Right forelimb (tissue), 1 donor: ENCODE measurements around the gene ITIH1.
A peak's percentile ranks its signal among the peaks of the same experiment; 100 is the strongest.
"Not testable (repeated sequence)": the region's sequence is repeated elsewhere in the genome, so short reads cannot be mapped to it uniquely, and the experiment has no call there.

ENCODE experiments used
- DNase-seq: peaks from one replicate; pipeline ENCODE4 v3.0.0-alpha.2; 2018

The ITIH1 gene, protein sequence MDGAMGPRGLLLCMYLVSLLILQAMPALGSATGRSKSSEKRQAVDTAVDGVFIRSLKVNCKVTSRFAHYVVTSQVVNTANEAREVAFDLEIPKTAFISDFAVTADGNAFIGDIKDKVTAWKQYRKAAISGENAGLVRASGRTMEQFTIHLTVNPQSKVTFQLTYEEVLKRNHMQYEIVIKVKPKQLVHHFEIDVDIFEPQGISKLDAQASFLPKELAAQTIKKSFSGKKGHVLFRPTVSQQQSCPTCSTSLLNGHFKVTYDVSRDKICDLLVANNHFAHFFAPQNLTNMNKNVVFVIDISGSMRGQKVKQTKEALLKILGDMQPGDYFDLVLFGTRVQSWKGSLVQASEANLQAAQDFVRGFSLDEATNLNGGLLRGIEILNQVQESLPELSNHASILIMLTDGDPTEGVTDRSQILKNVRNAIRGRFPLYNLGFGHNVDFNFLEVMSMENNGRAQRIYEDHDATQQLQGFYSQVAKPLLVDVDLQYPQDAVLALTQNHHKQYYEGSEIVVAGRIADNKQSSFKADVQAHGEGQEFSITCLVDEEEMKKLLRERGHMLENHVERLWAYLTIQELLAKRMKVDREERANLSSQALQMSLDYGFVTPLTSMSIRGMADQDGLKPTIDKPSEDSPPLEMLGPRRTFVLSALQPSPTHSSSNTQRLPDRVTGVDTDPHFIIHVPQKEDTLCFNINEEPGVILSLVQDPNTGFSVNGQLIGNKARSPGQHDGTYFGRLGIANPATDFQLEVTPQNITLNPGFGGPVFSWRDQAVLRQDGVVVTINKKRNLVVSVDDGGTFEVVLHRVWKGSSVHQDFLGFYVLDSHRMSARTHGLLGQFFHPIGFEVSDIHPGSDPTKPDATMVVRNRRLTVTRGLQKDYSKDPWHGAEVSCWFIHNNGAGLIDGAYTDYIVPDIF

DNA sequence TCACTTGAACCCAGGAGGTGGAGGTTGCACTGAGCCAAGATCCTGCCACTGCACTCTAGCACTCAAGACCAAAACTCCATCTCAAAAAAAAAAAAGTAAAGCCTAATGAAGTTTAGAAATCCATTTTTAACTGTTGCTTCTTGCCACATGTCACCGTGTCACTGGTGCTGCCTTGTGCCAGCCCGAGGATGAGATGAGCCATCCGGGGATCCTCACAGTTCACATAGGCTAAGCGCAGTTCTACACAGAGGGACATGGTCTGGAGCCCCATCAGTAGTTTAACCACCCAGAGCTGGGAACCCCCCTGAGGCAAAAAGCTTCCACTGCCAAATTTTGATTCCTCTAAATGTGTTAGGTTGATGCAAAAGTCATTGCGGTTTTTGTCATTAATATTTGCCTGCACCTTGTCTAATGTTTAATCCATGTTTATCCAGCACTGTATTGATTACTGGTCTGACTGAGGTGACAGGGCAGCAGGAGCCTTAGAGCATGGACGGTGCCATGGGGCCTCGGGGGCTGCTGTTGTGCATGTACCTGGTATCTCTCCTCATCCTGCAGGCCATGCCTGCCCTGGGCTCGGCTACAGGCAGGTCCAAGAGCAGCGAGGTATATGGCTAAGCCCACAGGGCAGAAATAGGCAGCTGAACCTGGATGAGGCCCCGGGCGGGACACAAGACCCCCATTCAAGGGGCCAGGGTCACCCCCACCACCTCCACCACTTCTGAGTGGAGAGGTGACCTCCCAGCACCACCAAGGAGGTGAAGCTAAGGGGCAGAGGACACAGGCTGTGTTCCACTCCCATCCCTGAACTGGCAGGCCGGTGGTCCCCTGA is at the start of gene ITIH1:
Gene ITIH1, plus strand, starts transcription at position 473 of the 832 bp plus-strand sequence. Its CDS starts 17 bp downstream, at position 490.
- DNase-seq, result no peak

DNA sequence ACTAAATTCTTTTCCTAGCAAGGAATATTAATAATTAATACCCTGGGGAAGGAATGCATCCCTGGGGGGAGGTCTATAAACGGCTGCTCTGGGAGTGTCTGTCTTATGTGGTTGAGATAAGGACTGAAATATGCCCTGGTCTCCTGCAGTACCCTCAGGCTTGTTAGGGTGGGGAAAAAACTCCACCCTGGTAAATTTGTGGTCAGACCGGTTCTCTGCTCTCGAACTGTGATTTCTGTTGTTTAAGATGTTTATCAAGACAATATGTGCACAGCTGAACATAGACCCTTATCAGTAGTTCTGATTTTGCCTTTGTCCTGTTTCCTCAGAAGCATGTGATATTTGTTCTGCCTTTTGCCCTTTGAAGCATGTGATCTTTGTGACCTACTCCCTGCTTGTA is 48.6 kb upstream of the ITIH1 start:
- DNase-seq, result not testable (repeated sequence)

DNA sequence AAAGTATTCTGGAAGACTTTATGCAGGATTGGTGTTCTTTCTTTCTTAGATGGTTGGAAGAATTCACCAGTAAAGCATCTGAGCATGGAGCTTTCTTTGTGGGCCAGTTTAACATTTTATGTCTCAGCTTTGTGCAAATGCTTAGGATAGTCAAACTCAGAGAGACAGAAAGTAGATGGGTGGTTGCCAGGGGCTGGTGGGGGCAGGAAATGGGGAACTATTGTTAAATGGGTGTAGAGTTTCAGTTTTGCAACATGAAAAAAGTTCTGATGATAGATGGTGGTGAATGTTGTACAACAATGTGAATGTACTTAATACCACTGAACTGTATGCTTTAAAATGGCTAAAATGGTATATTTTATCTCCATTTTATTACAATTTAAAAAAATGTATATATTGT is 46.7 kb upstream of the ITIH1 start:
- no peak for DNase-seq

DNA sequence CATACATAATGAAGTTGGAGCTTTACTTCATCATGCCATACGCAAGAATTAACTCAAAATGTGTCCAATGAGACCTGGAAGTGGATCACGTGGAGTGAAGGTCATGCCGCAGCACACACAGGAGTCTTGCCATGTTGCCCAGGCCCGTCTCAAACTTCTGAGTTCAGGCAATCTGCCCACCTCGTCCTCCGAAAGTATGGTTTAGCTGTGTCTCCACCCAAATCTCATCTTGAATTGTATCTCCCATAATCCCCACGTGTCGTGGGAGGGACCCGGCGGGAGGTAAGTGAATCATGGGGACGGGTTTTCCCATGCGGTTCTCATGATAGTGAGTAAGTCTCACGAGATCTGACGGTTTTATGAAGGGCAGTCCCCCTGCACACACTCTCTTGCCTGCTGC is 45.8 kb upstream of the ITIH1 start:
- DNase-seq, result no peak

DNA sequence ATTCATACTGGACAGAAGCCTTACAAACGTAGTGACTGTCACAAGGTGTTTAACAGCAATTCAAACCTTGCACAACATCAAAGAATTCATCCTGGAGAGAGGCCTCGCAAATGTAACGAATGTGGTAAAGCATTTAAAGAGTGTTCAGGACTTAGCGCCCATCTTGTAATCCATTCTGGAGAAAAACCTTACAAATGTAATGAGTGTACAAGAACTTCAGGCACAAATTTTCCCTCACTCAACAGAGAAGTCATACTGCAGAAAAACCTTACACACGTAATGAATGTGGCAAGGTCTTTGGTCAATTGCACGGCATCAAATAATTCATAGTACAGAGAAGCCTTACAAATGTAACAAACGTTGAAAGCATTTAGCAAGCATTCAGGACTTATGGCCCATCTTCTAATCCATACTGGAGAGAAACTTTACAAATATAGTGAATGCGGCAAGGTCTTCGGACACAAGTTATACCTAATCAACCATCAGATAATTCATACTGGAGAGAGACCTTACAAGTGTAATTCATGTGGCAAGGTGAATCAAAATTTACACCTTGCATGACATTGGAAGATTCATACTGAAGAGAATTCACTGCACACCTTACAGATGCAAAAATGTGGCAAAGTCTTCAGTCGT is 44.0 kb upstream of the ITIH1 start:
- no peak for DNase-seq

DNA sequence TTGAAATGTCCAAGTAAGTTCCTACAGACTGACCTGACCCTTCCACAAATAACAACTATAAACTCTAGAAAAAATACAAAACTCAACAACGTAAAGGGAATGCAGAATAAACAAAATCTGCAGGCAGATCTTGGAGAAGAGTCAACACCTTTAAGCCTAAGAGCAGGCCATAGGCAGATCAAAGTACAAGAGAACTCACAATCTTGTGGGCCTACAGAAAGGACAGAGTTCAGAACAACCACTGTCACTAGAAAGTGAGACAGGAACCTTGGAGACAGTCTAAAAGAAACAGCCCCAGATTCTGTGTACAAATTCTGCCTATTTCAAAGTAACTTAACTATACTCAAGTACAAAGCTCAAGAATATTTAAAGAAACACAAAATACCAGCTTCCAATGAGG is 37.7 kb upstream of the ITIH1 start:
- DNase-seq, result no peak

DNA sequence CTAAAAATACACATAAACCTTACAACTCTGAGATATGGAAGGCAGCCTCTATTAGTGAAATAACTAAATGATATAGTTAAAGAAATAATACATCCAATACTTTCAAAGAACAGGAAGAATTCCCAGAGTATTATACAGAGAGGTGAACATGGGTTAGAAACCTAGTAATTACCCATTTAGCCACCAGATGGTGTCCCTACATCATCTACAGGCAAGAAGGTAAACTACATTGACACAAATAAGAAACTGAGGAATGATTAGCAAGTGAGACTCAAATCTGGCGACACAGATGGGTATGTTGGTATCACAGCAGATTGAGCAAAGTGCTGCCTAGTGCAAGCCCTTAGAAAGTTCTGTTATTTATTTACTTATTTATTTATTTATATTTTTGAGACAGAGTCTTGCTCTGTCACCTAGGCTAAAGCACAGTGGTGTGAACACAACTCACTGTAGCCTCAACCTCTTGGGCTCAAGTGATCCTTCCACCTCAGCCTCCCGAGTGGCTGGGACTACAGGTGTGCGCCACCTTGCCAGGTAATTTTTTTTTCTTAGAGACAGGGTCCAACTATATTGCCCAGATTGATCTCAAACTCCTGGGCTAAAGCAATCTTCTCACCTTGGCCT is 34.9 kb upstream of the ITIH1 start:
- DNase-seq, result peak; percentile 41

DNA sequence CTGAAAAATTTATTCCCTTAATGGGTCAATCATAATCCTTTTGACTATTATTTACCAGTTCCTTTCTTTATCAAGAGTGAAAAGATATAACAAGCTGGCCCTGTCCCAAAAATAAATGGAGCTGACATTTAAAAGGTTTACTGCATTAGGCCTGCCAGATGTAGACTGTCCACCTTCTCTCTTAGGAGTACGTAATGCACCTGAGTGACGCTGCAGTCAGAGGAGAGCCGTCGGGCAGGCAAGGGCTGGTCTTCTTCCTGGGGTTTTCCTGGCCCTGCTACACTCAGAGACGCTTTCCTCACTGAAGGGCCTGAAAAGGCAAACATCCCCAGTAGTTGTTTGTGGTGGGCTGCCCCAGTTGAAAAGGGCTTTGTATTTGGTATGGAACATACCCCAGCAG is 34.2 kb upstream of the ITIH1 start:
- DNase-seq, result no peak

DNA sequence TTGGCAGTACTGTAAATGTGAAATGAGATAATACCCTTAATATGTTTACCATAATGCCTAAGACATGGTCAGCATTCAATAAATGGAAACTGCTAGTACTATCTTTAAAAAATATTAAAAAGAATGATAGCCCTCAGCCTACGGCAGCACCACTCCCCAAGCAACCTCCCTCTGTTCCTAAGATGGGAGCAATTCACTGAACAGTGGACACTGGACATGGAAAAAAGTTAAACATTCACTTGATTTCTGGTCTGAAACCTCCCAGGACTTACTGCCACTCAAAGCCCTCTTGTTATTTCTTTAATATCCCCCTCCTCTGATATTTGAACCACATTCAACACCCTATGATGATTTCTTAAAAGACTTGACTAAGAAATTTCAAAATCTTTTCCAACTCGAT is 33.7 kb upstream of the ITIH1 start:
- DNase-seq, result no peak

DNA sequence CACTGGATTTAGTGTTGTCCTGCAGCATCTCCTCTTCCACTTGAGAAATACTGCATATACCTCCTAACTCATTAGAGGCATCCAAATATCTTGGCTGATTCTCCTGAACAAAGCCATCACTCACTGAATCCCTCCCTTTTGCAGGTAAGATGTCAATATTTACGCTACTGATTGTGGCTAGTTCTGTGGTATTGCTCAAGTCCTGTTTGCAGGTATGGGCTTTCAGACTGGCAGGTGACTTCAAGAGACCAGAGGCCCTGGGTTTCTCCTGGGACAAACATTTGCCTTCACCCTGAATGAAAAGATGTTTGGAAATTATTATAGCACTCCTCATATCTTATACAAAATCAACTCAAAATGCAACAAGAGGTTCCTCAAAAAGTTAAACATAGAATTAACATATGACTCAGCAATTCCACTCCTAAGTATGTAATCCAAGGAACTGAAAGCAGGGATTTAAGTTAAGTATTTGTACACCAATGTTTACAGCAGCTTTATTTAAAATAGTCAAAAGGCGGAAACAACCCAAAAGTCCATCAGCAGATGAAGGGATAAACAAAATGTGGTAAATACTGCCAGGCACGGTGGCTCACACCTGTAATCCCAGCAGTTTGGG is 25.2 kb upstream of the ITIH1 start:
- DNase-seq, result no peak

DNA sequence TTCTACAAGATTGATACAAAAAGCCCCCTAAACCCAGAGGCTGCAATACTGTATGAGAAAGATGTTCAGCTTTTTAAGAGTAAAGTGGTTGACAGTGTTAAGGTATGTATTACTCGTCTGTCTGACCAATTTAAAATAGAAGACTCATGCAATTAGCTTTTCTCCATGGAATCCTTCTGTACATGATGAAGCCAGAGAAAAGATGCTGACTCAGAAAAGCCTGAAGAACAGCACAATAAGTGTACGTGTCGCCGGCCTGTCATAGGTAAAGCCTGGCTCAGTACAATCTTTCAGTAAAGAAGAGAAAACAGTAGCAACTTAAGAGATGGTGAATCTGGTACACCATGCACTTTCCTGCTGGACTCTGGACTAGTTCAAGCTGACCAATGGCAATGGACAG is 23.0 kb upstream of the ITIH1 start:
- no peak for DNase-seq

DNA sequence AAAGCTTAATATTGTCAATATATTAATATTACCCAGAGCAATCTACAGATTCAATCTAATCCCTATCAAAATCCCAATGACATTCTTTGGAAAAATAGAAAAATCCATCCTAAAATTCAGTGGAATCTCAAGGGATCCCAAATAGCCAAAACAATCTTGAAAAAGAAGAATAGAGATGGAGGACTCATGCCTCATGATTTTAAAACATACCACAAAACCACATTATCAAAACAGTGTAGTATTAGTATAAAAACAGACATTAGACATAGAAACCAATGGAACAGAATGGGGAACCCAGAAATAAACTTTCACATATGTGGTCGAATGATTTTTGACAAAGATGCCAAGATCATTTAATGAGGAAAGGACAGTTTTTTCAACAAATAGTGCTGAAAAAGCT is 21.3 kb upstream of the ITIH1 start:
- DNase-seq, result no peak

DNA sequence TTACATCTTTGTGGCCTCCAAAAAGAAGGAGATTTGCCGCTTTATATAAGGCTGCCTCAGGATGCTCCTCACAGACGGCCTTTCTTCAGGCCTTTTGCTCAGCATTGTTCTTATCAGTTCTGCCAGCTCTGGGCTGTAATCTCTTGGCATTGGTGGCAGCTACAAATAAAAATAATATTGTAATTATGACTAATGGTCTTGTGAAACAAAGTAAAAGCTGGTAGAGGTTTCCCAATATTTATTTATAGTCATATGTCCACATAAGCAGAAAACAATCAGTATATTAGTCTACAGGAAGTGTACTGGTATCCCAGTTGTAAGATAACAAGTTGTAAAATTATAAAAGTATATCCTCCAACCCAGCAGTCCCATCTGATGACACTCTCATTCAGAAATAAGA is 13.9 kb upstream of the ITIH1 start:
- DNase-seq, result no peak

DNA sequence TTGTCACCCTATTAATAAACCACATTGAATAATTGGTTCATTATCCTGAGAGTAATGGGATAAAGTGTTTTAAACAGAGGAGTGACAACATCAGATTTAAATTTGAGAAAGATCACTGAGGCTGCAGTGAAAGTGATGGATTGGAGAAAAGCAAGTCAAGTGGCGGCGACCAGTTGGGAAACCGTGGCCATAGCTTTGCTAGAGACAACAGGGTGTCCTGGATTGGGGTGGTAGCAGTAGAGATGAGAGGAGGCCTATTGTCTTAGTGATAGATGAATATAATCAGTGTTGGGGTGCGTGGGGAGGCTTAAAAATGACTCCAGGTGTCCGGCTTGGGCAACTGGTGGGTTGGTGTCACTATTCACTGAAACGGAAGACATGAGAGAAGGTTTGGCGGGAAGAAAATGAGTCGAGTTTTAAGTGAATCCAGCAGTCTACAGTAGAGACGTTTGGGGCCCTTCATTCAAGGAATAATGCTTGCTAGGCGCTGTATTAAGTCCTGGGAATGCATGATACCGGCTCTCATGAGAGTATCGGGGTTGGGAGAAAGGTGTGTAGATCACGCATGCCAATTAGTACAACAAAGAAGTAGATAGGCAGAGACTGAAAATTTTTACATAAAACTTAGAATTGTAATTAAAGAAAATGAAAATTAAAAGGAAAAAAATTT is 7.5 kb upstream of the ITIH1 start:
- DNase-seq, result no peak

DNA sequence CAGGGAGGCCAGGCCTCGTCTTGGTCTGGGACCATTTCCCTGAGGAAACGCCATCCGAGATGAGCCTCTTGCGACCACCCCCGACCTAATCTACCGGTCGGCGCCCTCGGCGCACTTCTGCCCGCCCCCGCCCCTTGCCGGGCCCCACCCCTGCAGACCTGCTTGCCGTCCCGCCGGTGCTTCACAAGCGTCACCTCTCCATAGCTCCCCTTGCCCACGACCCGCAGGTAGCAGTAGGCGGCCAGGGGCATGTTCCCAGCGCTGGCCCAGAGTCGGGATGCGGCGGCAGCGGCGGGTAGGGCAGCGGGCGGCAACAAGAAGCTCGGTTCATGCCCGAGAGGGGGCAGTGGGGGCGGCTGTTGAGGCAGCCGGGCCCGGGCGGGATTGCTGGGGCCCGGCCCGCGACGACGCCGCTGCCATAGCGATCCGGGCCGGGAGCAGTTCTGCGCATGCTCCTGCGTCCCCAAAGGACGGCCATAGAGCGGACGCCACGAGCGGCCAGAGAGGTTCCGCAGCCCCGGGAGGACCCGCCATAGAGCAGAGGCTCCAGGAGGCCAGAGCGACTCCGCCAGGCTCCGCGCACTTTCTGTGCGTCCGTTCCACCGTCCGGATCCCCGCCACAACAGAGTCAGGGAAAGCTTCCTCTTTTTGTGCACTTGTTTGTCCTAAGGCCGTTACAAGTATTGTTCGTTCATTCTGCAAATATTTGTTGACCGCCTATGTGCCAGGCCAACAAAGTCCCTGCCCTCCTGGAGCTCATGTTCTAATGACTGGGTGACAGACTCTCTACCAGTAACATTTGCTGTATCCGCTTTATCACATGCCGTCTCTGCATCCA is 6.7 kb upstream of the ITIH1 start, which contains the start of gene NEK4:
Gene NEK4, minus strand, starts transcription at position 445 of the 838 bp plus-strand sequence. Its CDS starts 194 bp downstream, at position 251.
- peak; percentile 93 for DNase-seq

DNA sequence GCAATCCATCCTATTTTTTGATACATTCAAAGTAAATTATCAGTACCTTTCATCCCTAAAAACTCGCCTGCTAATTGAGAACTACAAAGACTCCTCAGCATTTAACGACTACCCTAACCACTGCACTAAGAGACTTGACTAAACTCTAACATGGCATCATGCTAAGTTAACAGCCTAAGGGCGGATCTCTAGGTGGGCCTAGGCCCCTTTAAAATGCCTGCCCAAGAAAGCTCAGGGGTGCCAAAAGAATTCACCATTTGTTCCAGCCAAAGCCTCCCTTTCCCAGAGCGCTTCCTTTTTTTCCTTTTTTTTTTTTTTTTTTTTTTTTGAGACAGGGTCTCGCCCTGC is 6.1 kb upstream of the ITIH1 start:
- no peak for DNase-seq

DNA sequence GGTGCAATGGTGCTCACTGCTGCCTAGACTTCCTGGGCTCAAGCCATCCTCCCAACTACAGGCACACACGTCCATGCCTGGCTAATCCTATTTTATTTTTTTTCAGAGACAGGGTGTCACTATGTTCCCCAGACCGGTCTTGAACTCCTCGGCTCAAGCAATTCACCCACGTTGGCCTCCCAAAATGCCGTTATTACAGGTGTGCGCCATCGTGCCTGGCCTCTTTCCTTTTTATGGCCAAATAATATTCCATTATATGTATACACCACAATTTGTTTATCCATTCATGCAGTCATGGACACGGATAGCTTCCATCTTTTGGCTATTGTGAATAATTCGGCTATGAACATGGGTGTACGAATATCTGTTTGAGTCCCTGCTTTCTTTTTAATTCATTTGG is 5.7 kb upstream of the ITIH1 start:
- no peak for DNase-seq

DNA sequence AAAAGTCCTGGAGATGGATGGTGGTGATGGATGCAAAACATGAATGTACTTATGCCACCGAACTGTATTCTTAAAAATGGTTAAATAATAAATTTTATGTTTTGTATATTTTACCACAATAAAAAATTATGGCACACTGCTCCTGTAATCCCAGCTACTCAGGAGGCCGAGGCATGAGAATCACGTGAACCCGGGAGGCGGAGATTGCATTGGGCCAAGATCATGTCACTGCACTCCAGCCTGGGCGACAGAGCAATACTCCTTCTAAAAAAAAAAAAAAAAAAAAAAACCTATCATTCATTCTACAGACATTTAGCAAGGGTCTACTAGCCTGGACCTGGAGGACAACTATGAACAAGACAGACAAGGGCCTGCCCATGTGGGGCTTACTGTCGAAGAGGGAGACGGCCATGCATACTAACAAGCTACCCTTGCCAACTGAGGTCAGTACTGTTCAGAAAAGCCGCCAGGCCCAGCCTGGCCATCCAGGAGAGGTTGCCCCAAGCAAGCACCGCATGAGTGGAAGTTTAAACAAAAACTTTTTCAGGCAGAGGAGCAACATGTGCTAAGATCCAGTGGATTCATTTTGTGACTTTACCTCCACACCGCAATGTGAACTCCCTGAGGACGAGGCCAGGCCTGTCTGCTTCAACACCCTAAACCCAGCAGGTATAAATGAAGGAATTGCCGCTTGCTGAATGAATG is 3.9 kb upstream of the ITIH1 start:
- DNase-seq, result peak; percentile 38

DNA sequence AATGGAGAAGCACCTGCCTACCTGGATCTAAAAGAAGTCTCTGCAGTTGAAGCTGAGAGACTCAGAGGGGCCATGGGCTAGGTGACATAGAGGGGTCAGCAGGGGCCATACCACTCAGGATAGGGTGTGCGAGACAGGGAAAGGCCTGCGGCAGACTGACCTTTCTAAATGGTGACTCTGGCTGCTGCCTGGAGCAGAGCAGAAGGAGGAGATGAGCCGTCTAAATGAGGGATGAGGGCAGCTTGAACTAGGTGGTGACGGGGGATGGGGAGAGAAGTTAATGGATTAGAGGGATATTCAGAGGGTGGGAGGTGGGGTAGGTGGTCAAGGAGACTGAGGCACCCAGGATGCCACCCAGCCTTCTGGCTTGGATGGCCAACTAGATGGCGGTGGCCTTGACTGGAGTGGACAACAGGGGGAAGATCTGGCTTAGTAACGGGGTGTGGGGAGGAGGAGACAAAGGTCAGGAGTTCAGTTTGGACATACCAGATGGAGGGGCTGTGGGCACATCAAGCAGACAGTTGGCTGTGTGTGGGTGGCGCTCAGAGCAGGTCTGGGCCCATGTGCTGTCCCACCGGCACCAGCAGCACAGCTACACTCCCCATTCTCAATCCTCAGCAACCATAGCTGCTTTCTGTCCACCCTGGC is 3.2 kb upstream of the ITIH1 start:
- peak; percentile 12 for DNase-seq
